ENCODE results near the gene FBN3. TPM values are rescaled to one million over a fixed set of nuclear protein-coding genes. Genes with fewer than 3 reads are reported as not detected.

Gene FBN3
- total RNA-seq, 4 donors from 2014 or later: 0.13 to 8.7 (median 2.5) TPM

DNA sequence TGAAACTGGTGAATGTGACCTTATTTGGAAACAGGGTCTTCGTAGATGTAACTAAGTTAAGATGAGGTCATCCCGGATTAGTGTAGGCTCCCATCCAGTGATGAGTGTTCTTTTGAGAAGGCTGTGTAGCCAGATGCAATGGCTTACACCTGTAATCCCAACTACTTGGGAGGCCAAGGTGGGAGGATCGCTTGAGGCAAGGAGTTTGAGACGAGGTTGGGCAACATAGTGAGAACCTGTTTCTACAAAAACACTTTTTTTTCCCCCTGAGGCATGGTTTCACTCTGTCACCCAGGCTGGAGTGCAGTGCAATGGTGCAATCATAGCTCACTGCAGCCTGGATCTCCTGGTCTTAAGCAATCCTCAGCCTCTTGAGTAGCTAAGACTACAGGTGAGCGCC is 36.4 kb downstream of the FBN3 start:
- Histone ChIP-seq H3K36me3 (no peaks in the 10 kb centered on the region), H3K27me3 (no peaks in the 10 kb centered on the region), H3K4me1 (no peaks in the 10 kb centered on the region), H3K9me3 (no peaks in the 10 kb centered on the region), H3K27ac (no peak overlapping the region), H3K4me3 (replicated peaks in 1 of 3) (no peak overlapping the region)
- WGBS, 2 donors: 56 to 57% methylated on average over 5 of the region's 5 CpGs
- DNase-seq: peak; percentile 49 to 57
- no peak for TF ChIP-seq POLR2A (IDR thresholded peaks at IDR 0.05)
- TF ChIP-seq, protein P1, sequence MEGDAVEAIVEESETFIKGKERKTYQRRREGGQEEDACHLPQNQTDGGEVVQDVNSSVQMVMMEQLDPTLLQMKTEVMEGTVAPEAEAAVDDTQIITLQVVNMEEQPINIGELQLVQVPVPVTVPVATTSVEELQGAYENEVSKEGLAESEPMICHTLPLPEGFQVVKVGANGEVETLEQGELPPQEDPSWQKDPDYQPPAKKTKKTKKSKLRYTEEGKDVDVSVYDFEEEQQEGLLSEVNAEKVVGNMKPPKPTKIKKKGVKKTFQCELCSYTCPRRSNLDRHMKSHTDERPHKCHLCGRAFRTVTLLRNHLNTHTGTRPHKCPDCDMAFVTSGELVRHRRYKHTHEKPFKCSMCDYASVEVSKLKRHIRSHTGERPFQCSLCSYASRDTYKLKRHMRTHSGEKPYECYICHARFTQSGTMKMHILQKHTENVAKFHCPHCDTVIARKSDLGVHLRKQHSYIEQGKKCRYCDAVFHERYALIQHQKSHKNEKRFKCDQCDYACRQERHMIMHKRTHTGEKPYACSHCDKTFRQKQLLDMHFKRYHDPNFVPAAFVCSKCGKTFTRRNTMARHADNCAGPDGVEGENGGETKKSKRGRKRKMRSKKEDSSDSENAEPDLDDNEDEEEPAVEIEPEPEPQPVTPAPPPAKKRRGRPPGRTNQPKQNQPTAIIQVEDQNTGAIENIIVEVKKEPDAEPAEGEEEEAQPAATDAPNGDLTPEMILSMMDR (IDR thresholded peaks at IDR 0.05): no peak
- intact Hi-C loops (cut with DNase I): no loop called here

DNA sequence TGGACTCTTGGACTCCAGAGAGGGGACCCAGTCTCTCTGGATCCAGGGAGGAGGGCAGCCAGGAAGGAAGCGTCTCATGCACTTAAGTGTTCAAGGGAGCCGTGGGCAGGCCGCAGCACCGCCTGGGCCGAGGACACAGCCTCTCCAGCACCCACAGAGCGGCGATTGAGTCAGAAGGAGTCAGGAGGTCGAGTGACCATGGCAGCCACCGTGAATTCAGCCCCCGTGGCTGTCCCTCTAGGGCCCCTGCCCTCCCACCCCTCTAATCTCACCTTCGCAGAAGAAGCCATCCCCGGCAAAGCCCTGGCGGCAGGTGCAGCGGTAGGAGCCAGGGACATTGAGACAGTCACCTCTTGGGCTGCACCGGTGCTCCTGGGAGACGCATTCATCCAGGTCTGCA is 38.0 kb downstream of the FBN3 start:
- Histone ChIP-seq H3K4me3 (replicated peaks in 1 of 3) (no peak overlapping the region), H3K4me1 (no peaks in the 10 kb centered on the region), H3K9me3 (no peaks in the 10 kb centered on the region), H3K27me3 (no peaks in the 10 kb centered on the region), H3K27ac (no peak overlapping the region), H3K36me3 (no peaks in the 10 kb centered on the region)
- DNase-seq: no peak
- 95% methylated on average over 14 to 15 of the region's 16 CpGs for WGBS, 2 donors
- intact Hi-C loops (cut with DNase I): no loop called here
- TF ChIP-seq POLR2A (IDR thresholded peaks at IDR 0.05): no peak
- TF ChIP-seq, protein P1 (IDR thresholded peaks at IDR 0.05): no peak

DNA sequence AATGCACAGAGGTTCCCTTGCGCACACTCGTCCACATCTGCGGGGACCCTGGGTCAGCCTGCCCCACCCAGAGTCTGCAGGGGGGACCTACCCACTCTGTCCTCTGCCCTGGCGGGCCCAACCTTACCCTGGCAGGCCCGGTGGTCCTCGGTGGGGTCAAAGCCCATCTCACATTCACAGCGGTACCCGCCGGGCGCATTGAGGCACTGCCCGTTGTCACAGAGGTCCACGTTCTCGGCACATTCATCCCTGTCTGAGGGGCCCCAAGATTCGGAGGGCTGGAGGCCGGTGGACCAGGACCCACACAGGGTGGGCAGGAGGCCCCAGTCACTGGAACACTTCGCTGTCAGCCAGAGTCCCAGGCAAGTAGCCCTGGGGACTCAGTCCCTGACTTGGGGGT is 38.5 kb downstream of the FBN3 start:
- no peaks in the 10 kb centered on the region for H3K4me1 ChIP-seq
- no peaks in the 10 kb centered on the region for H3K27me3 ChIP-seq
- H3K4me3 ChIP-seq (replicated peaks in 1 of 3): no peak overlapping the region
- intact Hi-C loops (cut with DNase I): no loop called here
- no peaks in the 10 kb centered on the region for H3K36me3 ChIP-seq
- H3K27ac ChIP-seq: no peak overlapping the region
- 99% methylated on average over 11 of the region's 16 CpGs; no CpG with 5 or more reads in 1 of the 2 donors for WGBS, 2 donors
- TF ChIP-seq, protein P1 (IDR thresholded peaks at IDR 0.05): no peak
- no peak for TF ChIP-seq POLR2A (IDR thresholded peaks at IDR 0.05)
- H3K9me3 ChIP-seq: no peaks in the 10 kb centered on the region
- no peak for DNase-seq

DNA sequence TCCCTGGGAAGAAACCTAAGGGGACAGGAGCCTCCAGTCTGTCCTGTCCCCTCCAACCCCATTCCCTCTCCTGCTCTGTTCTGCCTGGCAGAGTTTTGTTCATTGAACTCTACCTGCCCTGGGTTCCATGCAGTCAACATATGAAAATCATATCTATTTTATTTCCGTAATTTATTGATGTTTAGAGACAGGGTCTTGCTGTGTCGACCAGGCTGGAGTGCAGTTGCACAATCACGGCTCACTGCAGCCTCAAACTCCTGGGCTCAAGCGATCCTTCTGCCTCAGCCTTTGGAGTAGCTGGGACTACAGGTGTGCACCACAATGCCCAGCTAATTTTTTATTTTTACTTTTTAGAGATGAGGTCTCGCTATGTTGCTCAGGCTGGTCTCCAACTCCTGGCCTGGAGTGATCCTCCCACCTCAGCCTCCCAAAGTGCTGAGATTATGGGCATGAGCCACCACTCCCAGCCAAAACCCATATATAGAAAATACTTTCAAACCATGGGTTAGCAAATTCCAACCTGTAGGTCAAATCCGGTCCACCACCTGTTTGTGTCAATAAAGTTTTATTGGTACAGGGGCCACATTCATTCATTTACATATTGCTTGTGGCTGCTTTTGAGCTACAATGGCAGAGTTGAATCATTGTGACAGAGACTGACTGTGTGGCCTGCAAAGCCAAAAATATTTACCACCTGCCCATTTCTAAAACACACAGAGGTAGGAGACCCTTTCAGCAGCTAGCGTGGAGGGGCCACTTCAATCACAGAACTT is 39.3 kb downstream of the FBN3 start:
- 85 to 98% methylated on average over 7 of the region's 7 CpGs for WGBS, 2 donors
- H3K4me3 ChIP-seq (replicated peaks in 1 of 3): no peak overlapping the region

DNA sequence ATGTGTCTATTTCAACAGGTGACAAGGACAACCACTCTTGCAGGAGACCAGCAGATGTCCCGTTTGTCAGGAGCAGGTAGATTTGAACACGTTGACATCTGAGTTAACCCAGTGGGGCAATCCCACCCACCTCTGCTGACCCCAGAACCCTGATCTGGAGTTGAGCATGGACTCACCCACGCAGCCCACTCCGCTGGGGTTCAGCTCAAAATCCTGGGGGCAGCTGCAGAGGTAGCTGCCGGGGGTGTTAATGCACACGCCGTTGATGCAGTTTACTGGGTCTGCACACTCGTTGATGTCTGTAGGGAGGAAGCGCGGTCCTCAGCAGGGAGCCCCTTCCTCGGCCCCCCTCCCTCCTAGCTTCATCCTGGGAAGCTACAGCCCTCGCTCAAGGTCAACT is 39.9 kb downstream of the FBN3 start:
- intact Hi-C loops (cut with DNase I): no loop called here
- no peak for TF ChIP-seq POLR2A (IDR thresholded peaks at IDR 0.05)
- Histone ChIP-seq H3K4me3 (replicated peaks in 1 of 3) (no peak overlapping the region), H3K4me1 (no peaks in the 10 kb centered on the region), H3K27me3 (no peaks in the 10 kb centered on the region), H3K36me3 (no peaks in the 10 kb centered on the region), H3K27ac (no peak overlapping the region), H3K9me3 (no peaks in the 10 kb centered on the region)
- no peak for DNase-seq
- WGBS, 2 donors: 57 to 79% methylated on average over 4 to 9 of the region's 12 CpGs

More for the DNA sequence above, 39.3 kb downstream of the FBN3 start:
- intact Hi-C loops (cut with DNase I): no loop called here
- H3K36me3 ChIP-seq: no peaks in the 10 kb centered on the region
- DNase-seq: no peak
- no peaks in the 10 kb centered on the region for H3K27me3 ChIP-seq
- TF ChIP-seq POLR2A (IDR thresholded peaks at IDR 0.05): no peak
- TF ChIP-seq, protein P1 (IDR thresholded peaks at IDR 0.05): no peak
- no peak overlapping the region for H3K27ac ChIP-seq
- H3K4me1 ChIP-seq: no peaks in the 10 kb centered on the region
- H3K9me3 ChIP-seq: no peaks in the 10 kb centered on the region
